Activated CD4-positive, alpha-beta T cell treated with anti-CD3 and anti-CD28 coated beads for 36 hours (primary cell): ENCODE data around the gene CYBC1. TPM values are rescaled to one million over a fixed set of nuclear protein-coding genes. Genes with fewer than 3 reads are reported as not detected.

Experiments
- ATAC-seq: fragments of 200-7000 bp; cut with Tn5 transposase; one replicate; pipeline ENCODE4 v1.10.0; 2021; ENCODE audit warnings: mild to moderate bottlenecking, moderate library complexity
- CTCF ChIA-PET: fragments of 350-600 bp; sonication (Branson Sonifier 250); formaldehyde crosslinking; loops from one replicate; lab custom pipeline; 2021; ENCODE audit warnings: antibody characterized with exemption; lab: Charles Lee
- POLR2A ChIA-PET: fragments of 350-600 bp; sonication (Branson Sonifier 250); formaldehyde crosslinking; loops from one replicate; lab custom pipeline; 2021; ENCODE audit warnings: antibody characterized with exemption, inconsistent platforms; lab: Charles Lee
- DNase-seq: peaks from one replicate; pipeline ENCODE4 v3.0.0-alpha.2; 2020
- H3K27ac Mint-ChIP-seq: one replicate; pipeline ENCODE4 v1.8.0; 2021; ENCODE audit warnings: mixed read lengths
- H3K27me3 Mint-ChIP-seq: one replicate; pipeline ENCODE4 v1.8.0; 2021; ENCODE audit warnings: mixed read lengths
- H3K36me3 Mint-ChIP-seq: one replicate; pipeline ENCODE4 v1.8.0; 2021; ENCODE audit warnings: low read depth, mixed read lengths
- H3K4me1 Mint-ChIP-seq: one replicate; pipeline ENCODE4 v1.8.0; 2021; ENCODE audit warnings: mixed read lengths
- H3K4me3 Mint-ChIP-seq: one replicate; pipeline ENCODE4 v1.8.0; 2021; ENCODE audit warnings: mild to moderate bottlenecking, moderate library complexity, mixed read lengths
- H3K9me3 Mint-ChIP-seq: one replicate; pipeline ENCODE4 v1.8.0; 2021; ENCODE audit warnings: low read depth, mixed read lengths
- intact Hi-C, 2 experiments: fragments of 100-400 bp; cut with DNase I in 1 of 2; cut with micrococcal nuclease in 1 of 2; formaldehyde crosslinking; loops; one replicate each; pipeline versions ENCODE4 v1.14.2 to v1.15.1; 2022 to 2024; cut with DNase I, micrococcal nuclease
- total RNA-seq, 2 experiments: library from RNA; stranded (reverse); gene quantifications; one replicate each; pipeline ENCODE4 v1.2.3, GENCODE V29; 2021

The CYBC1 gene
- total RNA-seq, 2 experiments from 2014 or later, result 286 to 329 TPM

GRCh38 chr17:82432017-82432416, 18.5 kb downstream of the CYBC1 start:
- Mint-ChIP-seq H3K4me3 (no peak overlapping the region), H3K27ac (no peak overlapping the region), H3K36me3 (peaks cover 3% of the 10 kb centered on the region), H3K9me3 (no peaks in the 10 kb centered on the region), H3K27me3 (no peaks in the 10 kb centered on the region), H3K4me1 (peaks cover 13% of the 10 kb centered on the region)
- ATAC-seq, result no peak
- intact Hi-C loops, result no loop called here
- no peak for DNase-seq
- CTCF ChIA-PET, result no interaction called here
- POLR2A ChIA-PET, result no interaction called here

GRCh38 chr17:82429824-82430223, 20.7 kb downstream of the CYBC1 start:
- no peak overlapping the region for H3K4me3 Mint-ChIP-seq

GRCh38 chr17:82428546-82428945, 22.0 kb downstream of the CYBC1 start:
- H3K27ac Mint-ChIP-seq, result no peak overlapping the region
- intact Hi-C loops, result no loop called here
- no peaks in the 10 kb centered on the region for H3K27me3 Mint-ChIP-seq
- H3K4me1 Mint-ChIP-seq, result peaks cover 7% of the 10 kb centered on the region
- CTCF ChIA-PET, result interaction anchor here (0.9 kb wide), 1 partner anchor 9 kb away, joined by 3 read pairs; no protein-coding TSS in a partner anchor
- H3K36me3 Mint-ChIP-seq, result peaks cover 3% of the 10 kb centered on the region
- POLR2A ChIA-PET, result interaction anchor here (0.6 kb wide), 1 partner anchor 103 kb away, joined by 3 read pairs; no protein-coding TSS in a partner anchor
- DNase-seq (no peak), ATAC-seq (no peak)
- no peaks in the 10 kb centered on the region for H3K9me3 Mint-ChIP-seq
- no peak overlapping the region for H3K4me3 Mint-ChIP-seq

More at GRCh38 chr17:82429824-82430223, 20.7 kb downstream of the CYBC1 start:
- H3K27ac Mint-ChIP-seq, result peak overlapping the region; percentile 9
- H3K4me1 Mint-ChIP-seq, result peaks cover 13% of the 10 kb centered on the region
- DNase-seq (no peak), ATAC-seq (no peak)
- no peaks in the 10 kb centered on the region for H3K27me3 Mint-ChIP-seq
- no peaks in the 10 kb centered on the region for H3K9me3 Mint-ChIP-seq
- POLR2A ChIA-PET, result no interaction called here
- intact Hi-C loops, result no loop called here
- peaks cover 3% of the 10 kb centered on the region for H3K36me3 Mint-ChIP-seq
- CTCF ChIA-PET, result no interaction called here

GRCh38 chr17:82424863-82425159, 25.7 kb downstream of the CYBC1 start:
- Mint-ChIP-seq H3K9me3 (peaks cover 2% of the 10 kb centered on the region), H3K27me3 (no peaks in the 10 kb centered on the region), H3K4me1 (peaks cover 7% of the 10 kb centered on the region), H3K36me3 (peaks cover 26% of the 10 kb centered on the region), H3K4me3 (no peak overlapping the region), H3K27ac (peak overlapping the region; percentile 32)
- DNase-seq (no peak), ATAC-seq (no peak)
- ChIA-PET POLR2A (no interaction called here), CTCF (interaction anchor here (0.5 to 2.0 kb wide), 9 partner anchors 13 to 872 kb away, joined by 3 to 5 read pairs (median 3); no protein-coding TSS in a partner anchor)
- intact Hi-C loops, result no loop called here

- H3K27ac Mint-ChIP-seq, result peak overlapping the region; percentile 32
Observed at GRCh38 chr17:82424001-82424862, 26.3 kb downstream of the CYBC1 start.

DNA sequence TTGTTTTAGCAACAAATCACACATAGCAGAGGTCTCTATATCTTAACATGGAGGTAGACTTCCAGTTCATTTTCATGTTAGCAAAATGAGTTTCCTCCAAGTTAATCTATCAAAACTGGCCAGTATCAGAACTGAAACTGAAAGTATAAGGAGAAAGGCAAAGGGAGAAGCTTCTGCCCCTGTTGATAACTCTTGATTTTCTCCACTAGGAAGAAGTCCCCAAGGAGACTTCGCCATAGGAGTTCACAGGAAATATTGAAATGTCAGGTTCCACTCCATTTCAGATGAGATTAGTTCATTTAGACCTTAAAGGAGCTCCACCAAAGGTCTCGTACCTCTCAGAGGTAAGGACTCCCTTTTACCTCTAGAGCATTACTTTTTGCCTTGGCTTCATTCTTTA, 31.0 kb downstream of the CYBC1 start:
- ChIA-PET POLR2A (no interaction called here), CTCF (interaction anchor here (0.7 to 1.6 kb wide), 6 partner anchors 9 to 781 kb away, joined by 3 to 7 read pairs (median 3); no protein-coding TSS in a partner anchor)
- no peaks in the 10 kb centered on the region for H3K27me3 Mint-ChIP-seq
- peak overlapping the region; percentile 73 for H3K4me3 Mint-ChIP-seq
- H3K27ac Mint-ChIP-seq, result peak overlapping the region; percentile 7
- intact Hi-C loops, result loop anchor here (2.0 to 10.0 kb wide), 4 partner anchors 31 to 397 kb away; partner anchors contain the start of genes CENPX (in 1 of the 2), CYBC1 (in 1 of the 2) and LRRC45 (in 1 of the 2)
- peaks cover 2% of the 10 kb centered on the region for H3K9me3 Mint-ChIP-seq
- DNase-seq, result no peak
- H3K4me1 Mint-ChIP-seq, result peaks cover 18% of the 10 kb centered on the region
- no peak for ATAC-seq
- H3K36me3 Mint-ChIP-seq, result peaks cover 27% of the 10 kb centered on the region

More at GRCh38 chr17:82424001-82424862, 26.3 kb downstream of the CYBC1 start:
- intact Hi-C loops, result no loop called here
- CTCF ChIA-PET, result interaction anchor here (0.6 to 2.0 kb wide), 10 partner anchors 13 to 872 kb away, joined by 3 to 5 read pairs (median 3); no protein-coding TSS in a partner anchor
- POLR2A ChIA-PET, result no interaction called here
- no peaks in the 10 kb centered on the region for H3K27me3 Mint-ChIP-seq
- ATAC-seq (peak; percentile 78), DNase-seq (peak; percentile 83)
- no peak overlapping the region for H3K4me3 Mint-ChIP-seq
- peaks cover 24% of the 10 kb centered on the region for H3K36me3 Mint-ChIP-seq
- peaks cover 11% of the 10 kb centered on the region for H3K4me1 Mint-ChIP-seq
- peaks cover 2% of the 10 kb centered on the region for H3K9me3 Mint-ChIP-seq

DNA sequence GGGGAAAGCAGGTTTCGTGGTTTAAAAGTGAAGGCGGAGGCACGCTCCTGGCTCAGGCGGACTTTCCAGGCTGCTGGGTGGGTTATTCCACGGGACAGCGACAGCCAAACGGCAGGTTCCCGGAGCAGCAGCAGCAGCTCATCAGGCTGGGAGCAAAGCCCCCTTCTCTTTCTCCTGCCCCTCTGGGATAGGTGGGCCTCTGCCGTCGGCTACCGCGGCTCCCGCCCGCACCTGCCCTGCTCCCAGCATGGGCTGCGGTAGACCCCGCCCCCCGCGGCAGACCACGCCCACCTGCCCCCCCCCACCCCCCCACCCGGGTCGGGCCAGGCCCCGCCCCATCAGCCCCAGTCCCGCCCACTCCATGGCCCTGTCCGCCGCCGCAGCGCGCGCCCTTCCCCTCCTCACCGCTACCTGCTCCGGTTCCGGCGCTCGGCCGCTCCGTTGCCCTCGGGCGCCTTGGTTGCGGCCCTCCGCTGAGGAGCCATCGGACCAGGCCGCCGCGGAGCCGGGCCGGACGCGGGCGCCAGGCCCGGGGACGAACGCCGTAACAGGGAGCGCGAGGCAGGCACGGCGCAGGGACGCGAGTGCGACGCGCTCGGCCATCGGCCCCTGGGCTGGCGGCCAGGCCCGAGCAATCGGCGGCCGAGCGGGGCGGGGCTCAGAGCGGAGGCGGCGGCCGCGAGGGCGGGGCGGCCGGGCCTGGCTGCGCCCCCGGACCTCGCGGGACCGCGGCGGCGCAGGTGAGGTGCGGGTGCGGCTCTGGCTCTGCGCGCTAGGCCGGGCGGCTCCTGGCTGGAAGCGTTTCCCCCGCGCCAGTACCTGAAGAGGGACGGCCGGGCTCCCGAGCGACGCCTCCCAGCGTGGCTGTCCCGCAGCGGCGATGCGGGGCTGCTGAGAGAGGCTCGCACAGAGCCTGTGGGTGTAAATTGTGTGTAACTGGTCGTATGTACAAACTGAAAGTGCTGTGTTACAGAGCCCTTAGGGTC, 32.3 kb downstream of the CYBC1 start, which contains the start of the genes HEXD and OGFOD3:
Gene HEXD, plus strand, starts transcription at position 347 of the 986 bp plus-strand sequence. CDS start 1,453 bp downstream, outside the sequence.
Gene OGFOD3, minus strand, starts transcription at position 586 of the 986 bp plus-strand sequence. Its CDS starts 101 bp downstream, at position 485.
- Mint-ChIP-seq H3K27me3 (no peaks in the 10 kb centered on the region), H3K9me3 (peaks cover 2% of the 10 kb centered on the region), H3K4me3 (peak within 1 kb of the TSS; percentile 73), H3K36me3 (peaks cover 32% of the 10 kb centered on the region), H3K27ac (peak within 1 kb of the TSS; percentile 42), H3K4me1 (peaks cover 21% of the 10 kb centered on the region)
- ATAC-seq, result peak; percentile 88
- peak; percentile 91 for DNase-seq
- POLR2A ChIA-PET, result interaction anchor here (0.6 to 0.7 kb wide), 2 partner anchors 77 to 177 kb away, joined by 3 read pairs; no protein-coding TSS in a partner anchor
- CTCF ChIA-PET, result interaction anchor here (0.9 to 1.6 kb wide), 9 partner anchors 8 to 212 kb away, joined by 3 to 8 read pairs (median 4); no protein-coding TSS in a partner anchor
- intact Hi-C loops, result loop anchor here (1.0 to 10.0 kb wide), 14 partner anchors 32 to 395 kb away; partner anchors contain the start of genes CYBC1 (in 2 of the 2), CENPX (in 1 of the 2), CSNK1D (in 1 of the 2) and DCXR (in 1 of the 2)

DNA sequence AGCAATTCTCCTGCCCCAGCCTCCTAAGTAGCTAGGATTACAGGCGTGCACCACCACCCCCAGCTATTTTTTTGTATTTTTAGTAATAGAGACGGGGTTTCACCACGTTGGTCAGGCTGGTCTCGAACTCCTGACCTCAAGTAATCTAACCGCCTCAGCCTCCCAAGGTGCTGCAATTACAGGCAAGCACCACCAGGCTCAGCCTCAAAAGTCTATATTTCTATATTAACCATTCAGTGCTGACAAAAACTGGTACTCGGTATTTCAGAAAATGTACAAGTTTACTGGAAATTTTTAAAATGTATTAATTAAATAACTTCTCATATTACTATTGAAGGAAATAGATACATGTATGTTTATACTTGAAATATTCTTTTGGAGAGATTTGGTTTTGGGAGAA, 33.8 kb downstream of the CYBC1 start:
- H3K27me3 Mint-ChIP-seq, result no peaks in the 10 kb centered on the region
- CTCF ChIA-PET, result interaction anchor here (0.7 to 1.4 kb wide), 7 partner anchors 9 to 211 kb away, joined by 3 to 8 read pairs (median 3); no protein-coding TSS in a partner anchor

GRCh38 chr17:82416264-82416663, 34.3 kb downstream of the CYBC1 start:
- CTCF ChIA-PET, result interaction anchor here (1.0 kb wide), 1 partner anchor 180 kb away, joined by 3 read pairs; no protein-coding TSS in a partner anchor
- Mint-ChIP-seq H3K4me3 (no peak overlapping the region), H3K27ac (no peak overlapping the region), H3K4me1 (peaks cover 21% of the 10 kb centered on the region), H3K27me3 (no peaks in the 10 kb centered on the region), H3K36me3 (peaks cover 26% of the 10 kb centered on the region), H3K9me3 (no peaks in the 10 kb centered on the region)
- POLR2A ChIA-PET, result no interaction called here
- ATAC-seq (no peak), DNase-seq (no peak)
- intact Hi-C loops, result loop anchor here in 1 of 2 experiments (10.0 kb wide), 1 partner anchor 181 kb away; no protein-coding TSS in a partner anchor

More for the DNA sequence above, 33.8 kb downstream of the CYBC1 start:
- intact Hi-C loops, result loop anchor here in 1 of 2 experiments (10.0 kb wide), 1 partner anchor 182 kb away; no protein-coding TSS in a partner anchor
- Mint-ChIP-seq H3K4me1 (peaks cover 21% of the 10 kb centered on the region), H3K27ac (no peak overlapping the region), H3K4me3 (no peak overlapping the region), H3K9me3 (no peaks in the 10 kb centered on the region), H3K36me3 (peaks cover 26% of the 10 kb centered on the region)
- POLR2A ChIA-PET, result no interaction called here
- no peak for ATAC-seq
- DNase-seq, result peak; percentile 39

DNA sequence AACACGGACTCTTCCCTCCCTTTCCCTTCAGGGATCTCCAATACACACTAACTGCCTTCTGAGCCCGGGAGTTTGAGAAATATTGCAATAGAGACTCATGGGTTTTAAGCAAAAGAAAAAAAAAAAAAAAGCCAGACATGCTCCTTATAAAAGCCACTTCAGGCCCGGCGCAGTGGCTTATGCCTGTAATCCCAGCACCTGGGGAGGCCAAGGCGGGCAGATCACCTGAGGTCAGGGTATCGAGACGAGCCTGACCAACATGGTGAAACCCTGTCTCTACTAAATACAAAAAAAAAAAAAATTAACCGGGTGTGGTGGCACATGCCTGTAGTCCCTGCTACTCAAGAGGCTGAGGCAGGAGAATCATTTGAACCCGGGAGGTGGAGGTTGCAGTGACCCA, 34.8 kb downstream of the CYBC1 start:
- Mint-ChIP-seq H3K4me3 (no peak overlapping the region), H3K9me3 (no peaks in the 10 kb centered on the region), H3K4me1 (peaks cover 21% of the 10 kb centered on the region), H3K27ac (no peak overlapping the region), H3K27me3 (no peaks in the 10 kb centered on the region), H3K36me3 (peaks cover 21% of the 10 kb centered on the region)
- CTCF ChIA-PET, result interaction anchor here (1.0 kb wide), 1 partner anchor 180 kb away, joined by 3 read pairs; no protein-coding TSS in a partner anchor
- DNase-seq (no peak), ATAC-seq (no peak)
- intact Hi-C loops, result loop anchor here in 1 of 2 experiments (10.0 kb wide), 1 partner anchor 181 kb away; no protein-coding TSS in a partner anchor
- POLR2A ChIA-PET, result no interaction called here
